ENCODE data around the gene CFAP157.

CFAP157 gene

DNA sequence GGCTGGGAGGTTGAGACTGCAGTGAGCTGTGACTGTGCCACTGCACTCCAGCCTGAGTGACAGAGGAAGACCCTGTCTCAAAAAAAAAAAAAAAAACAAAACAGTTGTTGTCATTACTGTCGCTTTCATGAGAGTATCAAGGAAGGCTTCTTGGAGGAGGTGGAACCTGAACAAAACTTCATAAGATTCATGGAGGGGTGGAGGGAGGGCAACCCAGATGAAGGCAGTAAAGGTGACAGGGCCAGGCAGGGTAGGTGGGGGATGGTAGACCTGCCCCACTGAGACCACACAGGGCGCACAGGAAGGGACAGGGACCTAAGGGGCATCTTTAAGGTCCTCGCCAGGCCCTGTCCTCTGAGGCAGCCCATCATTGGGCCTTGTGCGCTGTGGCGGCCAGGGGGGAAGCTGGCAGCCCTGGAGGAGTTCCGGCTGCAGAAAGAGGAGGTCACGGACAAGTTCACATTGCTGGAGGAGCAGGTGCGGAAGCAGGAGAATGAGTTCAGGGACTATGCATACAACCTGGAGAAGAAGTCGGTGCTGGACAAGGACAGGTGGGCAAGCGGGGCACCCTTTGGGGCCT, 3.5 kb downstream of the CFAP157 start:
- peaks cover 5% of the 10 kb centered on the region for H3K27me3 ChIP-seq (ENCODE audit: control insufficient read depth, insufficient read depth, low read length)
- H3K9ac ChIP-seq (ENCODE audit: low read length): no peak overlapping the region
- no peak overlapping the region for H3K27ac ChIP-seq (ENCODE audit: low read length)
- no peaks in the 10 kb centered on the region for H3K4me1 ChIP-seq (ENCODE audit: control insufficient read depth, low read depth, low read length)
- H3K36me3 ChIP-seq (ENCODE audit: control insufficient read depth, low read depth, low read length): no peaks in the 10 kb centered on the region
- H3K4me3 ChIP-seq (ENCODE audit: low read length): no peak overlapping the region
- no peaks in the 10 kb centered on the region for H3K9me3 ChIP-seq (ENCODE audit: control insufficient read depth, low read depth, low read length)

DNA sequence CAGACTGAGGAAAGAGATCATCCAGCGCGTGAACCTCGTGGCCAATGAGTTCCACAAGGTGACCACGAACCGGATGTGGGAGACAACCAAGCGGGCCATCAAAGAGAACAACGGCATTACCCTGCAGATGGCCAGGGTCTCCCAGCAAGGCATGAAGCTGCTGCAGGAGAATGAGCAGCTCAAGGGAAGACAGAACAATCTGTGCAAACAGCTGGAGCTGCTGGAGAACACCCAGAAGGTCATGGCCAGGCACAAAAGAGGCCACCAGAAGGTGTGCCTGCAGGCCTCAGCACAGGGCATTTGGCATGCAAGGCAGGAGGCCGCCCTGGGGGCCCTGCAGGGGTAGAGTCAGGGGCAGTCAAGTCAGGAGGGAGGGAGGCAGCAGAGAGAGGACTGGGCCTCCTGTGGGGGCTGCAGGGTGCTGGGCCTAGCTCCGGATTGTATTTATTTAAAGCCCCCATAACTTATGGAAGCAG, 4.5 kb downstream of the CFAP157 start:
- Histone ChIP-seq H3K4me3 (ENCODE audit: low read length) (no peak overlapping the region), H3K4me1 (ENCODE audit: control insufficient read depth, low read depth, low read length) (peaks cover 4% of the 10 kb centered on the region), H3K9me3 (ENCODE audit: control insufficient read depth, low read depth, low read length) (no peaks in the 10 kb centered on the region), H3K27me3 (ENCODE audit: control insufficient read depth, insufficient read depth, low read length) (peaks cover 5% of the 10 kb centered on the region), H3K27ac (ENCODE audit: low read length) (no peak overlapping the region), H3K9ac (ENCODE audit: low read length) (no peak overlapping the region), H3K36me3 (ENCODE audit: control insufficient read depth, low read depth, low read length) (no peaks in the 10 kb centered on the region)

DNA sequence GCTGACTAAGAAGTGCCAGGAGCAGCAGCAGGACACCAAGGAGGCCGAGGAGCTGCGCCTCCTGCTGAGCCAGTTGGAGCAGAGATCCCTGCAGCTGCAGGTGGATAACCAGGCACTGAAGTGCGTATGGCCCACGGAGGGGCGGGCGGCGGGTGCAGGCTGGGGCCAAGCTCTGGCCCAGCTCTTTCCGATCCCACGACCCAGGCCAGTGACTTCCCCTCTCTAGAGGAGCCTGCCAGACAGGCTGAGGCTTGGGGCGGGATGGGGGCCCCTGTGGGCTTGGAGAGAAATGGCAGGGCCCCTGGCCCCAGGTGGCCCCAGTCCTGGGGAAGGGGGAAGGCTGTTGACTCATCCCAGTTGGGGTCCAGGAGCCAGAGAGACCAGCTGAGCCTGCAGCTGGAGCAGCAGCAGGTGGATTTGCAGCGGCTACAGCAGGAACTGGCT, 5.1 kb downstream of the CFAP157 start:
- H3K36me3 ChIP-seq (ENCODE audit: control insufficient read depth, low read depth, low read length): no peaks in the 10 kb centered on the region
- H3K4me1 ChIP-seq (ENCODE audit: control insufficient read depth, low read depth, low read length): peaks cover 5% of the 10 kb centered on the region
- H3K4me3 ChIP-seq (ENCODE audit: low read length): no peak overlapping the region
- H3K27ac ChIP-seq (ENCODE audit: low read length): no peak overlapping the region
- no peak overlapping the region for H3K9ac ChIP-seq (ENCODE audit: low read length)
- peaks cover 5% of the 10 kb centered on the region for H3K27me3 ChIP-seq (ENCODE audit: control insufficient read depth, insufficient read depth, low read length)
- no peaks in the 10 kb centered on the region for H3K9me3 ChIP-seq (ENCODE audit: control insufficient read depth, low read depth, low read length)

DNA sequence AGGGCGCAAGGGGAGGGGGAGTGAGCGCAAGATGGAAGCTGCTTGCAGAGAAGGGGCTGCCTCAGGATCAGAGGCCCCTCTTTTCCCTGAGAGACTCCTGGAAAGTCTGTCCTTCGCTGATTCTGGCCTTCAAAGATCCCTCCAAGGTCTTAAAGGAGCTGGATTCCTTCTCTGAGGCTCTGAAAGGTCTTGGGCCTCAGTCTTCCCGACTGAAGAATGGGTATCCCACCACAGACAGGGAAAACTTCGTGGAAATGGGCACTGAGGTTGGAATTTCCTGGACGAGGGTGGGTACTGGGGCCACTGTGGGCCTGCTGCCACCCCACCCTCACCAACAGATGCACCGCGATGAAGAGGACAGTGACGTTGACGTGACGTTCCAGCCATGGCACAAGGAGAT, 5.6 kb downstream of the CFAP157 start:
- H3K4me1 ChIP-seq (ENCODE audit: control insufficient read depth, low read depth, low read length): peaks cover 5% of the 10 kb centered on the region
- no peaks in the 10 kb centered on the region for H3K36me3 ChIP-seq (ENCODE audit: control insufficient read depth, low read depth, low read length)
- no peak overlapping the region for H3K4me3 ChIP-seq (ENCODE audit: low read length)
- no peaks in the 10 kb centered on the region for H3K9me3 ChIP-seq (ENCODE audit: control insufficient read depth, low read depth, low read length)
- H3K27me3 ChIP-seq (ENCODE audit: control insufficient read depth, insufficient read depth, low read length): peaks cover 5% of the 10 kb centered on the region
- no peak overlapping the region for H3K9ac ChIP-seq (ENCODE audit: low read length)
- no peak overlapping the region for H3K27ac ChIP-seq (ENCODE audit: low read length)

DNA sequence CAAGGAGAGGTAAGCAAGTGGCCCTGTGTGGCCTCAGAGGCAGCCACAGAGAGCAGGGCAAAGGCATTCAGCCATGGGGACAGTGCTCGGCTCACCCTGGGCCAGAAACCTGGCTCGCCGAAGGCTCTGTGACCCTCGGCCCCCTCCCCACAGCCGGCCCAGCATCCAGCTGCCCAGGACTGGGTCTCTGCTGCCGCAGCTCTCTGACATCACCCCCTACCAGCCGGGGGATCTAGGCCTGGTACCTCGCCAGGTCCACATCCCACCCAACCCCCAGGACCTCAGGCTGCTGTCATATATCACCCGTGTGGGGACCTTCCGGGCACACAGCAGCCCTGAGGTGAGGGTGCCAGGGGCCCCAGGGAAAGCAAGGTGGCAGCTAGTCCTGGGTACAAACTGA, 6.1 kb downstream of the CFAP157 start:
- no peak overlapping the region for H3K4me3 ChIP-seq (ENCODE audit: low read length)
- H3K9ac ChIP-seq (ENCODE audit: low read length): no peak overlapping the region
- H3K27me3 ChIP-seq (ENCODE audit: control insufficient read depth, insufficient read depth, low read length): peaks cover 5% of the 10 kb centered on the region
- H3K9me3 ChIP-seq (ENCODE audit: control insufficient read depth, low read depth, low read length): no peaks in the 10 kb centered on the region
- peaks cover 5% of the 10 kb centered on the region for H3K4me1 ChIP-seq (ENCODE audit: control insufficient read depth, low read depth, low read length)
- H3K36me3 ChIP-seq (ENCODE audit: control insufficient read depth, low read depth, low read length): no peaks in the 10 kb centered on the region
- no peak overlapping the region for H3K27ac ChIP-seq (ENCODE audit: low read length)

DNA sequence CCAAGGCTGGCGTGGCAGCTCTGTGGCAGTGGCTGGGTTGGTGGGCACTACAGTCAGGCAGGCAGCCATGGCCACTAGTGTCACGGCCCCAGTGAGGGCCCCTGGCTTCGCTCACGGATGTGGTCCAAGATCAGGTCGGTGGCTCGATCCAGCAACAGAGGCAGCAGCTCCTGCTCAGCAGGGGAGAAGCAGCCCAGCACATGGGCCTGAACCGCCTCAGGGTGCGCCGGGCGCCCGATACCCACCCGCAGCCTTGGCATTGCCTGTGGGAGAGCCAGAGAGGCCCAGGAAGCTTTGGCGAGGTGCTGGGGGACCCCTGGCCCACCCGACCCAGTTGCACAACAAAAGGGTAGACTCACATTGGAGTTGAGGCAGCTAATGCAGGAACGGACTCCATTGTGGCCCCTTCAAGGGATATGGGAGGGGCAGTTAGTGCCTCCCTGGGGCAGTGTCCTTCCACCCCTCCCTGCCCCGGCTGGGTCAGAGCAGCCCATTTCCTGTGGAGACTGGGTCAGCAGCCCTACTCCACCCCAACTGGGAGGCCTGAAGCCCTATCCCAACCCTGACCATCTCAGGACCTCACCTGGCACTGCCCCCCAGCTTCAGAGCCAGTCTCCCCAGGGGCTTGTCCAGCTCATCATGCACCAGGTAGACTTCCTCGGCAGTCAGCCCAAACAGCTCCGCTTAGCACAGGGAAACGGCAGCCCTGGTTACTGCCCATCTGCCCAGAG, 7.4 kb downstream of the CFAP157 start:
- Histone ChIP-seq H3K4me3 (ENCODE audit: low read length) (peak overlapping the region; percentile 13), H3K9ac (ENCODE audit: low read length) (no peak overlapping the region)

DNA sequence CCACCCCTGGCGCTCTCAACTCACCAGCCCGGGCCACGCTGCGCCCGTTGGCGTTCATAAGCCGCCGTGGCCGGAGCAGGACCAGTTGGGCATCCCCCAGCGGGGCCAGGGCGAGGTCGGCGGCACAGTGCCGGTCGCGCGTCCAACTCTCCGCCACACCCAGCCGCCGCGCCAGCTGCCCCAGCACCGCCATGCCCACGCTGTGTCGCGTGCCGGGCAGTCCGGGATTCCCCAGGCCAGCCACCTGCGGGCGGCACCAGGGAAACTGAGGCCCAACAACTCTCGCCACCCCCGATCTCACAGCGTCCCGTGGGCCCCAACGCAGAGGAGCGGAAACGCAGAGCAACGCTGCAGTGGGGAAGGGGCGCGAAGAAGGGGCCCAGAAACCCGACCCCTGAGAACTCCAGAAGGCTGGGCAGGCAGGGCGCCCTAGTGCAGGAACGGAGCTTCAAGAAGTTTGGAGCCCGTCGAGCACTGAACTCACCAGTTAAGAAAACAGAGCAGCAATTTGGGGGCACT, 8.2 kb downstream of the CFAP157 start:
- peaks cover 5% of the 10 kb centered on the region for H3K4me1 ChIP-seq (ENCODE audit: control insufficient read depth, low read depth, low read length)
- H3K4me3 ChIP-seq (ENCODE audit: low read length): peak overlapping the region; percentile 82
- H3K27me3 ChIP-seq (ENCODE audit: control insufficient read depth, insufficient read depth, low read length): peaks cover 5% of the 10 kb centered on the region
- no peak overlapping the region for H3K27ac ChIP-seq (ENCODE audit: low read length)
- H3K9ac ChIP-seq (ENCODE audit: low read length): peak overlapping the region; percentile 42
- H3K36me3 ChIP-seq (ENCODE audit: control insufficient read depth, low read depth, low read length): no peaks in the 10 kb centered on the region
- H3K9me3 ChIP-seq (ENCODE audit: control insufficient read depth, low read depth, low read length): no peaks in the 10 kb centered on the region

More for the DNA sequence above, 7.4 kb downstream of the CFAP157 start:
- Histone ChIP-seq H3K36me3 (ENCODE audit: control insufficient read depth, low read depth, low read length) (no peaks in the 10 kb centered on the region), H3K4me1 (ENCODE audit: control insufficient read depth, low read depth, low read length) (peaks cover 5% of the 10 kb centered on the region), H3K27me3 (ENCODE audit: control insufficient read depth, insufficient read depth, low read length) (peaks cover 5% of the 10 kb centered on the region), H3K9me3 (ENCODE audit: control insufficient read depth, low read depth, low read length) (no peaks in the 10 kb centered on the region), H3K27ac (ENCODE audit: low read length) (no peak overlapping the region)

DNA sequence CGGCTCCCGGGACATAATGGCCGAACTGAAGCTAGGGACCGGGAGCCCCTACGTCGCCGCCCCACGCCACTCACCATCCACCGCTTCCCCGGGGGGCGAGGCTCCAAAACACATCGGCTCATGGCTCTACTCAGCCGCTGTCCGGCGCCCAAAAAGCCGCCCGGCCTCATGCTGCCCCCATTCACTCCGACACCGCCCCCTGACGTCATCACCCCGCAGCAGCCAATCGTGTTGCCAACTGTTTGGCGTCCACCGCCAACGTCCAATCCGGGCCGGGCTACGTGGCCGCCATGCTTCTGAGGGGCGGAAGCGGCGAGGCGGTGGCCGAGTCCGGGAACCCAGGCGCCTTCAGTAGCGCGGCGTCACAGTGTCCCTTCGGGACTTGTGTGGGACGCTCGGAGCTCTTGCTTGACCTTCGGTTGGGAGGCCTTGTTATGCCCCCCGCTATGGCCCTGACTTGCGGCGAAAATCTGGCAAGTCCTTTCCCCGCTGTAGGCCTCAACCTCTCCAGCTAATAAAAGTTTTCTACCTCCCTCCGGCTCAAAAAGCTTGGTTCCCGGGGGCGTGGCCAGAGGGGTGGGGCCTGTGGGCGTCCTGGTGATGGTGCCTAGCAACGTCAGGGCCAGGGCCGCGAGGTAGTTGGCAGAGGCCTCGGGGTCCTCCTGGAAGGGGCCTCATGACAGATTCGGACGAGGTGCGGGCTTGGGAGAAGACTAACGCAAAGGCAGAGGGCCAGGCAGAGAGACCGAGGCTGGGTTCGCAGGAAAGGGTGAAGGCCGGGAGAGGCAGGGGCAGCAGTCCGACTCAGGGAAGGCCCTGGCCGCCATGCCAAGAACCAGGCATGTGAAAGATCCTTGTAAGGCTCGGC, 8.9 kb downstream of the CFAP157 start, which contains the start of the genes PTRH1 and TTC16:
PTRH1 (minus strand) TSS at position 194 of the 868 bp plus-strand sequence; CDS start at position 170, 24 bp downstream.
TTC16 (plus strand) TSS at position 610 of the 868 bp plus-strand sequence; CDS start at position 677, 67 bp downstream.
- peak within 1 kb of the TSS; percentile 42 for H3K9ac ChIP-seq (ENCODE audit: low read length)
- H3K4me3 ChIP-seq (ENCODE audit: low read length): peak within 1 kb of the TSS; percentile 82
- peaks cover 5% of the 10 kb centered on the region for H3K4me1 ChIP-seq (ENCODE audit: control insufficient read depth, low read depth, low read length)
- H3K36me3 ChIP-seq (ENCODE audit: control insufficient read depth, low read depth, low read length): no peaks in the 10 kb centered on the region
- no peaks in the 10 kb centered on the region for H3K9me3 ChIP-seq (ENCODE audit: control insufficient read depth, low read depth, low read length)
- peaks cover 5% of the 10 kb centered on the region for H3K27me3 ChIP-seq (ENCODE audit: control insufficient read depth, insufficient read depth, low read length)
- H3K27ac ChIP-seq (ENCODE audit: low read length): no peak within 1 kb of the TSS

DNA sequence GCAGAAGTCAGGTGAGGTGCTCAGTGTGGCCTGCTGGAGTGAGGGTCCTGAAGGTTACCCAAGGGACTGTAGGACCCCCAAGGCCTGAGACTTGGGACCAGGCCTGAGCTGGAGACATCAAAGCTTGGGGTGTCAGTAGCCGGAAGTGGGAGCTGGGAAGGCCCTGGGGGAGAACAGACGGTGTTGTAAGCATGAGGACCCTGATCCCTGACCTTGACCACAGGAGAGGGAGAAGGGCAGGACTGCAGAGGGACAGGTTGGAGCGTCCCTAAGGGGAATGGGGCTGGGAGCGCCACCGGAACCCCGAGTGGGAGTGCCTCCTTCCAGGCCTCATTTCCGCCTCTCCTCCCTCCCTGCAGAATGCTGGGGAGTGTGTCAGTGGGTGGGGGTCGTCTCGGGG, 9.6 kb downstream of the CFAP157 start:
- no peak overlapping the region for H3K27ac ChIP-seq (ENCODE audit: low read length)
- peaks cover 5% of the 10 kb centered on the region for H3K27me3 ChIP-seq (ENCODE audit: control insufficient read depth, insufficient read depth, low read length)
- H3K36me3 ChIP-seq (ENCODE audit: control insufficient read depth, low read depth, low read length): no peaks in the 10 kb centered on the region
- H3K4me1 ChIP-seq (ENCODE audit: control insufficient read depth, low read depth, low read length): peaks cover 8% of the 10 kb centered on the region
- H3K9me3 ChIP-seq (ENCODE audit: control insufficient read depth, low read depth, low read length): no peaks in the 10 kb centered on the region
- peak overlapping the region; percentile 42 for H3K9ac ChIP-seq (ENCODE audit: low read length)
- H3K4me3 ChIP-seq (ENCODE audit: low read length): peak overlapping the region; percentile 82

DNA sequence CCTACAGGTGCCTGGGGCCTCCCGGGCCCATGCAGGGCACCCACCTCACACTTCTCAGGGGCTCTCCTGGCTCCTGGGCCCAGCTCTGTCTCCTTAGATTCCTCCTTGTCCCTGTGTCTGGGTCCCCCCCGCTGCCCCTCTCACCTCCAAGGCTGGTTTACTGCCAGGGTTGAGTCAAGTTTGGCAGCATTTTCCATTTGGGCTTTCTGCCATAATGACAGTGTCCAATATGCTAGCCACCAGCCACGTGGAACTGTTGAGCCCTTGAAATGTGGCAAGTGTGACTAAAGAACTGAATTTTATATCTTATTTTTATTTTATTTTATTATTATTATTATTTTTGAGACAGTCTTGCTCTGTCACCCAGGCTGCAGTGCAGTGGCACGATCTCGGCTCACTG, 11.0 kb downstream of the CFAP157 start:
- H3K27me3 ChIP-seq (ENCODE audit: control insufficient read depth, insufficient read depth, low read length): peaks cover 5% of the 10 kb centered on the region
- no peaks in the 10 kb centered on the region for H3K36me3 ChIP-seq (ENCODE audit: control insufficient read depth, low read depth, low read length)
- H3K9me3 ChIP-seq (ENCODE audit: control insufficient read depth, low read depth, low read length): no peaks in the 10 kb centered on the region
- H3K4me1 ChIP-seq (ENCODE audit: control insufficient read depth, low read depth, low read length): peaks cover 8% of the 10 kb centered on the region
- H3K9ac ChIP-seq (ENCODE audit: low read length): no peak overlapping the region
- H3K27ac ChIP-seq (ENCODE audit: low read length): no peak overlapping the region
- H3K4me3 ChIP-seq (ENCODE audit: low read length): no peak overlapping the region

Measured in iPS-18a (cell line).